ENCODE data around the gene LONP2. TPM values are rescaled to one million over a fixed set of nuclear protein-coding genes. Genes with fewer than 3 reads are reported as not detected.
A peak's percentile ranks its signal among the peaks of the same experiment; 100 is the strongest.

Gene LONP2
- polyA plus RNA-seq, 2 donors = 16.2 to 28.6 TPM

GRCh38 chr16:48356633-48357376 is 112.7 kb downstream of the LONP2 start:
- Histone ChIP-seq H3K27ac (ENCODE audit: low read depth in 2 of 2, low read length in 1 of 2) (no peak overlapping the region), H3K9me3 (ENCODE audit: control insufficient read depth in 2 of 2, insufficient read depth in 1 of 2, low read depth in 1 of 2, low read length in 1 of 2) (no peaks in the 10 kb centered on the region), H3K36me3 (ENCODE audit: control insufficient read depth in 2 of 2, insufficient read depth in 2 of 2, low read length in 1 of 2) (peaks cover 1 to 5% of the 10 kb centered on the region in 2 donors), H3K4me3 (ENCODE audit: low read depth in 1 of 2, low read length in 2 of 2) (no peak overlapping the region), H3K4me1 (ENCODE audit: control insufficient read depth in 2 of 2, insufficient read depth in 2 of 2, low read length in 1 of 2) (no peaks in the 10 kb centered on the region), H3K27me3 (ENCODE audit: control insufficient read depth in 1 of 2, insufficient read depth in 2 of 2, low read length in 2 of 2) (no peaks in the 10 kb centered on the region)
- 86 to 93% methylated on average over 4 of the region's 4 CpGs for WGBS, 2 donors

DNA sequence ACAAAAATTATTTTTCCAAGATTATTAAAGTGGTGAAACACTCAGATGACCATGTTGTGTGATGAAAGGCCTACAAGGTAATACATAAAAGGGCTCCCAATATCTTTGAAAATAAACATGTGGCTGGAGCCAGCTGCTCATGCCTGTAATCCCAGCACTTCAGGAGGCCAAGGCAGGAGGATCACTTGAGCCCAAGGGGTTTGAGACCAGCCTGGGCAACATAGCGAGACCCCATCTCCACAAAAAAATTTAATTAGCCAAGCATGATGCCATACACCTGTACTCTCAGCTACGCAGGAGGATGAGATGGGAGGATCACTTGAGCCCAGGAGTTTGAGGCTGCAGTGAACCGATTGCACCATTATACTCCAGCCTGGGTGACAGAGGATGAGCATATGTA is 114.3 kb downstream of the LONP2 start:
- Histone ChIP-seq H3K4me3 (ENCODE audit: low read depth in 1 of 2, low read length in 2 of 2) (no peak overlapping the region), H3K36me3 (ENCODE audit: control insufficient read depth in 2 of 2, insufficient read depth in 2 of 2, low read length in 1 of 2) (peaks cover 5% of the 10 kb centered on the region in 2 donors), H3K27me3 (ENCODE audit: control insufficient read depth in 1 of 2, insufficient read depth in 2 of 2, low read length in 2 of 2) (no peaks in the 10 kb centered on the region), H3K9me3 (ENCODE audit: control insufficient read depth in 2 of 2, insufficient read depth in 1 of 2, low read depth in 1 of 2, low read length in 1 of 2) (no peaks in the 10 kb centered on the region), H3K27ac (ENCODE audit: low read depth in 2 of 2, low read length in 1 of 2) (no peak overlapping the region), H3K4me1 (ENCODE audit: control insufficient read depth in 2 of 2, insufficient read depth in 2 of 2, low read length in 1 of 2) (no peaks in the 10 kb centered on the region)
- WGBS, 2 donors = 95 to 97% methylated on average over 3 of the region's 3 CpGs

GRCh38 chr16:48359983-48360382 is 115.9 kb downstream of the LONP2 start:
- Histone ChIP-seq H3K9me3 (ENCODE audit: control insufficient read depth in 2 of 2, insufficient read depth in 1 of 2, low read depth in 1 of 2, low read length in 1 of 2) (no peaks in the 10 kb centered on the region), H3K27ac (ENCODE audit: low read depth in 2 of 2, low read length in 1 of 2) (no peak overlapping the region), H3K4me3 (ENCODE audit: low read depth in 1 of 2, low read length in 2 of 2) (no peak overlapping the region), H3K36me3 (ENCODE audit: control insufficient read depth in 2 of 2, insufficient read depth in 2 of 2, low read length in 1 of 2) (peaks cover 5% of the 10 kb centered on the region in 2 donors), H3K27me3 (ENCODE audit: control insufficient read depth in 1 of 2, insufficient read depth in 2 of 2, low read length in 2 of 2) (no peaks in the 10 kb centered on the region), H3K4me1 (ENCODE audit: control insufficient read depth in 2 of 2, insufficient read depth in 2 of 2, low read length in 1 of 2) (peaks cover 0 to 2% of the 10 kb centered on the region in 2 donors)
- 93 to 96% methylated on average over 2 of the region's 2 CpGs for WGBS, 2 donors

DNA sequence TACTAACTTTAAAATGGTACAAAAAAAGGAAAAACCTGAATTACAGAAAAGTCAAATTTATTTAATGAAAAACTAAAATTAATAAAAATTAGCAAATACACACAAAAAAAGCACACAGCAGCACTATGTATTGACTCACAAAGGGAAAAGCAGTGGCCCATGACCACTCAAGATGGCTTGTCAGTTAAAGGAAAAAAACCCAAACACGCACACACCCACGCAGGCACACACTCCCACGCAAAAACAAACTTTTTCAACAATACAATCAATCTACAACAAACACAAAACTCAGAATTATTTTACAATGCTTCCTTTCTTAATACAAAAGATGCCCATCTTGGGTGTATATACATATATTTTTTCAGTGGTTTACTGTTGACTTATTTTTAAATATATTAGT is 116.9 kb downstream of the LONP2 start:
- Histone ChIP-seq H3K9me3 (ENCODE audit: control insufficient read depth in 2 of 2, insufficient read depth in 1 of 2, low read depth in 1 of 2, low read length in 1 of 2) (no peaks in the 10 kb centered on the region), H3K4me3 (ENCODE audit: low read depth in 1 of 2, low read length in 2 of 2) (no peak overlapping the region), H3K36me3 (ENCODE audit: control insufficient read depth in 2 of 2, insufficient read depth in 2 of 2, low read length in 1 of 2) (peaks cover 5% of the 10 kb centered on the region in 2 donors), H3K27ac (ENCODE audit: low read depth in 2 of 2, low read length in 1 of 2) (no peak overlapping the region), H3K4me1 (ENCODE audit: control insufficient read depth in 2 of 2, insufficient read depth in 2 of 2, low read length in 1 of 2) (peaks cover 0 to 5% of the 10 kb centered on the region in 2 donors), H3K27me3 (ENCODE audit: control insufficient read depth in 1 of 2, insufficient read depth in 2 of 2, low read length in 2 of 2) (no peaks in the 10 kb centered on the region)
- 89 to 94% methylated on average over 3 of the region's 3 CpGs for WGBS, 2 donors

GRCh38 chr16:48361540-48362144 is 117.5 kb downstream of the LONP2 start:
- no peak overlapping the region for H3K4me3 ChIP-seq (ENCODE audit: low read depth in 1 of 2, low read length in 2 of 2)
- H3K9me3 ChIP-seq (ENCODE audit: control insufficient read depth in 2 of 2, insufficient read depth in 1 of 2, low read depth in 1 of 2, low read length in 1 of 2) = no peaks in the 10 kb centered on the region
- no peak overlapping the region for H3K27ac ChIP-seq (ENCODE audit: low read depth in 2 of 2, low read length in 1 of 2)
- WGBS, 2 donors = 93% methylated on average over 12 of the region's 12 CpGs
- H3K36me3 ChIP-seq (ENCODE audit: control insufficient read depth in 2 of 2, insufficient read depth in 2 of 2, low read length in 1 of 2) = peaks cover 5% of the 10 kb centered on the region in 2 donors
- H3K4me1 ChIP-seq (ENCODE audit: control insufficient read depth in 2 of 2, insufficient read depth in 2 of 2, low read length in 1 of 2) = peaks cover 0 to 5% of the 10 kb centered on the region in 2 donors
- no peaks in the 10 kb centered on the region for H3K27me3 ChIP-seq (ENCODE audit: control insufficient read depth in 1 of 2, insufficient read depth in 2 of 2, low read length in 2 of 2)

GRCh38 chr16:48365025-48365600 is 121.0 kb downstream of the LONP2 start:
- peak overlapping the region; percentile 41 to 80 for H3K4me3 ChIP-seq (ENCODE audit: low read depth in 1 of 2, low read length in 2 of 2)
- H3K4me1 ChIP-seq (ENCODE audit: control insufficient read depth in 2 of 2, insufficient read depth in 2 of 2, low read length in 1 of 2) = peaks cover 0 to 5% of the 10 kb centered on the region in 2 donors

GRCh38 chr16:48365601-48366164 is 121.6 kb downstream of the LONP2 start:
- peaks cover 0 to 5% of the 10 kb centered on the region in 2 donors for H3K4me1 ChIP-seq (ENCODE audit: control insufficient read depth in 2 of 2, insufficient read depth in 2 of 2, low read length in 1 of 2)
- H3K27me3 ChIP-seq (ENCODE audit: control insufficient read depth in 1 of 2, insufficient read depth in 2 of 2, low read length in 2 of 2) = no peaks in the 10 kb centered on the region
- WGBS, 2 donors = 2% methylated on average over 23 to 33 of the region's 33 CpGs
- H3K4me3 ChIP-seq (ENCODE audit: low read depth in 1 of 2, low read length in 2 of 2) = peak overlapping the region; percentile 41 to 80
- no peaks in the 10 kb centered on the region for H3K9me3 ChIP-seq (ENCODE audit: control insufficient read depth in 2 of 2, insufficient read depth in 1 of 2, low read depth in 1 of 2, low read length in 1 of 2)
- peaks cover 5% of the 10 kb centered on the region in 2 donors for H3K36me3 ChIP-seq (ENCODE audit: control insufficient read depth in 2 of 2, insufficient read depth in 2 of 2, low read length in 1 of 2)
- peak overlapping the region; percentile 95 to 98 for H3K27ac ChIP-seq (ENCODE audit: low read depth in 2 of 2, low read length in 1 of 2)

More at GRCh38 chr16:48365025-48365600, 121.0 kb downstream of the LONP2 start:
- H3K27ac ChIP-seq (ENCODE audit: low read depth in 2 of 2, low read length in 1 of 2) = peak overlapping the region; percentile 95 to 98
- H3K27me3 ChIP-seq (ENCODE audit: control insufficient read depth in 1 of 2, insufficient read depth in 2 of 2, low read length in 2 of 2) = no peaks in the 10 kb centered on the region
- 31 to 41% methylated on average over 15 of the region's 15 CpGs for WGBS, 2 donors
- no peaks in the 10 kb centered on the region for H3K9me3 ChIP-seq (ENCODE audit: control insufficient read depth in 2 of 2, insufficient read depth in 1 of 2, low read depth in 1 of 2, low read length in 1 of 2)
- H3K36me3 ChIP-seq (ENCODE audit: control insufficient read depth in 2 of 2, insufficient read depth in 2 of 2, low read length in 1 of 2) = peaks cover 5% of the 10 kb centered on the region in 2 donors

GRCh38 chr16:48366165-48367093 is 122.3 kb downstream of the LONP2 start:
- WGBS, 2 donors = 15 to 16% methylated on average over 21 of the region's 21 CpGs
- Histone ChIP-seq H3K36me3 (ENCODE audit: control insufficient read depth in 2 of 2, insufficient read depth in 2 of 2, low read length in 1 of 2) (peaks cover 5% of the 10 kb centered on the region in 2 donors), H3K27me3 (ENCODE audit: control insufficient read depth in 1 of 2, insufficient read depth in 2 of 2, low read length in 2 of 2) (no peaks in the 10 kb centered on the region), H3K9me3 (ENCODE audit: control insufficient read depth in 2 of 2, insufficient read depth in 1 of 2, low read depth in 1 of 2, low read length in 1 of 2) (no peaks in the 10 kb centered on the region), H3K4me1 (ENCODE audit: control insufficient read depth in 2 of 2, insufficient read depth in 2 of 2, low read length in 1 of 2) (peaks cover 0 to 5% of the 10 kb centered on the region in 2 donors), H3K4me3 (ENCODE audit: low read depth in 1 of 2, low read length in 2 of 2) (peak overlapping the region; percentile 41 to 80), H3K27ac (ENCODE audit: low read depth in 2 of 2, low read length in 1 of 2) (peak overlapping the region; percentile 95 to 98)
